Upper lobe of right lung (tissue), 1 donor: Measurements from ENCODE around the gene RAB5A. TPM values are rescaled to one million over a fixed set of nuclear protein-coding genes. Genes with fewer than 3 reads are reported as not detected.
"Not testable (repeated sequence)": the region's sequence is repeated elsewhere in the genome, so short reads cannot be mapped to it uniquely, and the experiment has no call there.

Experiments
- ATAC-seq: fragments of 200-7000 bp; cut with Tn5 transposase; one replicate; pipeline ENCODE4 v1.9.1; 2020; ENCODE audit warnings: mild to moderate bottlenecking, moderate library complexity
- DNase-seq: peaks from one replicate; pipeline ENCODE4 v3.0.0-alpha.2; 2020
- H3K27ac ChIP-seq: fragments of 200-600 bp; one replicate; pipeline ENCODE4 v1.8.0; 2022
- H3K27me3 ChIP-seq: fragments of 200-600 bp; one replicate; pipeline ENCODE4 v1.8.0; 2022; ENCODE audit warnings: mild to moderate bottlenecking
- H3K36me3 ChIP-seq: fragments of 200-600 bp; one replicate; pipeline ENCODE4 v1.8.0; 2022
- H3K4me1 ChIP-seq: fragments of 200-600 bp; one replicate; pipeline ENCODE4 v1.8.0; 2022
- H3K4me3 ChIP-seq: fragments of 200-600 bp; one replicate; pipeline ENCODE4 v1.8.0; 2022; ENCODE audit warnings: mild to moderate bottlenecking
- H3K9me3 ChIP-seq: fragments of 200-600 bp; one replicate; pipeline ENCODE4 v1.8.0; 2022
- intact Hi-C: fragments of 100-400 bp; cut with DNase I; formaldehyde crosslinking; loops from one replicate; pipeline ENCODE4 v1.11.0; 2022
- total RNA-seq: library from RNA; stranded (reverse); fragmentation: NEBNext Ultra II Directional; extraction: Animal tissue kit (Norgen Biotek cat#: 25700); gene quantifications from one replicate; pipeline ENCODE4 v1.2.1, GENCODE V29; 2021
- TF ChIP-seq, protein P1 (sequence below): fragments of 200-600 bp; IDR thresholded peaks from one replicate; pipeline ENCODE4 v1.8.0; 2022; ENCODE audit warnings: antibody characterized with exemption
- donor health status: DM: no; HTN: yes; CAD: no; lungs with severe emphysema.

RAB5A gene
- total RNA-seq, 1 donor from 2014 or later, result 71.7 TPM

DNA sequence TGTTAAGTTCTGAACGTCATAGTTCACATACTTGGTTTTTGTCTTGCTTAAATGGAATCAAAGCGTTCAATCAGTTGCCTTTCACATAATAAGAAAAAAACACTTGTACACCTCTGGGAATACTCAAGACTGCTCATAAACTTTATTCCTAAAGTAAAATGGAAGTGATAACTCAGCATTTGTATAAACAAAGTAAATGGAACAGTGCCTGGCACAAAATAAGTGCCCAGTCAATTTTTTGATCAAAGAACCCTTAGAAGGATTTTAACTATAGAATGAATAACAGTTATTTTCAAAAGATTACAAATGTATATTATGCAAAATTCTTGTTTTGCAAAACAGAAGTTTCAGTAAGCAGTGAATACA is 1.3 kb downstream of the RAB5A start:
- no peak for ATAC-seq
- Histone ChIP-seq H3K36me3 (peaks cover 26% of the 10 kb centered on the region), H3K27ac (peak overlapping the region; percentile 94), H3K4me1 (peaks cover 41% of the 10 kb centered on the region), H3K4me3 (peak overlapping the region; percentile 71), H3K9me3 (no peaks in the 10 kb centered on the region), H3K27me3 (no peaks in the 10 kb centered on the region)
- no peak for DNase-seq
- intact Hi-C loops, result no loop called here
- TF ChIP-seq, protein P1, sequence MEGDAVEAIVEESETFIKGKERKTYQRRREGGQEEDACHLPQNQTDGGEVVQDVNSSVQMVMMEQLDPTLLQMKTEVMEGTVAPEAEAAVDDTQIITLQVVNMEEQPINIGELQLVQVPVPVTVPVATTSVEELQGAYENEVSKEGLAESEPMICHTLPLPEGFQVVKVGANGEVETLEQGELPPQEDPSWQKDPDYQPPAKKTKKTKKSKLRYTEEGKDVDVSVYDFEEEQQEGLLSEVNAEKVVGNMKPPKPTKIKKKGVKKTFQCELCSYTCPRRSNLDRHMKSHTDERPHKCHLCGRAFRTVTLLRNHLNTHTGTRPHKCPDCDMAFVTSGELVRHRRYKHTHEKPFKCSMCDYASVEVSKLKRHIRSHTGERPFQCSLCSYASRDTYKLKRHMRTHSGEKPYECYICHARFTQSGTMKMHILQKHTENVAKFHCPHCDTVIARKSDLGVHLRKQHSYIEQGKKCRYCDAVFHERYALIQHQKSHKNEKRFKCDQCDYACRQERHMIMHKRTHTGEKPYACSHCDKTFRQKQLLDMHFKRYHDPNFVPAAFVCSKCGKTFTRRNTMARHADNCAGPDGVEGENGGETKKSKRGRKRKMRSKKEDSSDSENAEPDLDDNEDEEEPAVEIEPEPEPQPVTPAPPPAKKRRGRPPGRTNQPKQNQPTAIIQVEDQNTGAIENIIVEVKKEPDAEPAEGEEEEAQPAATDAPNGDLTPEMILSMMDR, result no peak

- TF ChIP-seq, protein P1, result no peak
- peaks cover 44% of the 10 kb centered on the region for H3K36me3 ChIP-seq
- H3K4me3 ChIP-seq, result no peak overlapping the region
- ATAC-seq, result no peak
- no peak overlapping the region for H3K27ac ChIP-seq
- no peaks in the 10 kb centered on the region for H3K9me3 ChIP-seq
- no peaks in the 10 kb centered on the region for H3K27me3 ChIP-seq
- no peak for DNase-seq
- intact Hi-C loops, result no loop called here
- peaks cover 41% of the 10 kb centered on the region for H3K4me1 ChIP-seq
Measured at GRCh38 chr3:19950316-19950715, 3.4 kb downstream of the RAB5A start.

GRCh38 chr3:19954676-19955075 is 7.8 kb downstream of the RAB5A start:
- ATAC-seq (no peak), DNase-seq (no peak)
- intact Hi-C loops, result no loop called here
- peaks cover 60% of the 10 kb centered on the region for H3K36me3 ChIP-seq
- peaks cover 16% of the 10 kb centered on the region for H3K4me1 ChIP-seq
- TF ChIP-seq, protein P1, result no peak
- H3K4me3 ChIP-seq, result no peak overlapping the region
- H3K27ac ChIP-seq, result no peak overlapping the region
- H3K27me3 ChIP-seq, result no peaks in the 10 kb centered on the region
- H3K9me3 ChIP-seq, result no peaks in the 10 kb centered on the region

DNA sequence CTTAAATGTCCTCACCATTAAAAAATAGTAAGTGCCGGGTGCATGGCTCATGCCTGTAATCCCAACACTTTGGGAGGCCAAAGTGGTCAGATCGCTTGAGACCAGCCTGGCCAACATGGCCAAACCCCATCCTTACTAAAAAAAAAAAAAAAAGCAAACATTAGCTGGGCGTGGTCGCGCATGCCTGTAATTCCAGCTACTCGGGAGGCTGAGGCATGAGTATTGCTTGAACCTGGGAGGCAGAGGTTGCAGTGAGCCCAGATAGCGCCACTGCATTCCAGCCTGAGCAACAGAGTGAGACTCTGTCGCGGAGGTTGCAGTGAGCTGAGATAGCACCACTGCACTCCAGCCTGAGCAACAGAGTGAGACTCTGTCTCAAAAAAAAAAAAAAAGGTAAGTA is 10.5 kb downstream of the RAB5A start:
- H3K4me3 ChIP-seq, H3K9me3 ChIP-seq, H3K4me1 ChIP-seq, DNase-seq, intact Hi-C loops, ATAC-seq, H3K27ac ChIP-seq, H3K27me3 ChIP-seq: not testable (repeated sequence)
- H3K36me3 ChIP-seq, result peaks cover 43% of the 10 kb centered on the region

DNA sequence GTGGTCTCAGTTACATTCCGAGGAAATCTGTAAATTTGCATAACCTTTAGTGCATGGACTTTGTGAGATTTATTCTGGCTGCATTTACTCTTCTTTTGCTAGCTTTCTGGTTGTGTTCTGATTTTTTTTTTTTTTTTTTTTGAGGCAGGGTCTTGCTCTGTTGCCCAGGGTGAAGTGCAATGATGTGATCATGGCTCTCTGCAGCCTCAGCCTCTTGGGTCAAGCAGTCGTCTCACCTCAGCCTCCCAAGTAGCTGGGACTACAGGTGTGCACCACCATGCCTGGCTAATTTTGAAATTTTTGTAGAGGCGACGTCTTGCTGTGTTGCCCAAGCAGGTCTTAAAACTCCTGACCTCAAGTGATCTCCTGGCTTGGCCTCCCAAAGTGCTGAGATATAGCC is 12.6 kb downstream of the RAB5A start:
- DNase-seq (no peak), ATAC-seq (no peak)
- peaks cover 6% of the 10 kb centered on the region for H3K4me1 ChIP-seq
- no peaks in the 10 kb centered on the region for H3K27me3 ChIP-seq
- H3K9me3 ChIP-seq, result no peaks in the 10 kb centered on the region
- H3K36me3 ChIP-seq, result peaks cover 28% of the 10 kb centered on the region
- TF ChIP-seq, protein P1, result no peak
- intact Hi-C loops, result no loop called here
- H3K27ac ChIP-seq, result no peak overlapping the region
- no peak overlapping the region for H3K4me3 ChIP-seq

DNA sequence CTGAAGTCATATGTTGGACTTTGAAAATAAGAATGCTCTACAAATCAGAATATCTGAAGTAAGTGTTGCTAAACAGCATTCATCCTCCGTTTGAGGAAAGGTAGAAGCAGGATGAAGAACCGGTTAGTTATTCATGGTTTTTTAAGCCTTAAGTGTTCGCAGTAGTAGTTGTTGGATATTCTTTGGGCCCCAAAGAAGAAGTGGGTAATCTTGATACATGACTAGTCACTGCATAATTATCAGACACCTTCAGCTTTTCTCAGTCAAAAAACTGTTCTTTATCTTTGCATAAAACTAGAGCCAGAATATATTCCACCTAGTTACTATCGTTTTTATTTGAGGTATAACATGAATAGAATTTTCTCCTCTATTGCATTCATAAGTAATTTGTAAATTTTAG is 13.8 kb downstream of the RAB5A start:
- TF ChIP-seq, protein P1, result no peak
- no peak for DNase-seq
- no peak overlapping the region for H3K27ac ChIP-seq
- no peaks in the 10 kb centered on the region for H3K9me3 ChIP-seq
- peaks cover 16% of the 10 kb centered on the region for H3K36me3 ChIP-seq
- peaks cover 6% of the 10 kb centered on the region for H3K4me1 ChIP-seq
- H3K27me3 ChIP-seq, result no peaks in the 10 kb centered on the region
- intact Hi-C loops, result no loop called here
- no peak overlapping the region for H3K4me3 ChIP-seq
- ATAC-seq, result no peak
